ENCODE measurements around the gene ST3GAL4. TPM values are rescaled to one million over a fixed set of nuclear protein-coding genes. Genes with fewer than 3 reads are reported as not detected.

ST3GAL4 gene
- total RNA-seq, 2 donors from 2014 or later, result 29.2 to 192 TPM

GRCh38 chr11:126340960-126341606 is 14.4 kb upstream of the ST3GAL4 start:
- no peaks in the 10 kb centered on the region for H3K27me3 ChIP-seq (replicated peaks; ENCODE audit: insufficient read depth)
- 52% methylated on average over 7 of the region's 7 CpGs for WGBS
- H3K9me3 ChIP-seq, result no peaks in the 10 kb centered on the region
- TF ChIP-seq POLR2A (IDR thresholded peaks at IDR 0.05), result no peak
- no peak for TF ChIP-seq CTCF (IDR thresholded peaks at IDR 0.05)
- no peak for TF ChIP-seq POLR2AphosphoS5 (IDR thresholded peaks at IDR 0.05)
- intact Hi-C loops (cut with DNase I), result no loop called here
- no peaks in the 10 kb centered on the region for H3K36me3 ChIP-seq
- no peaks in the 10 kb centered on the region for H3K4me1 ChIP-seq (replicated peaks)
- H3K27ac ChIP-seq, result no peak overlapping the region
- no peak overlapping the region for H3K4me3 ChIP-seq
- no peak for DNase-seq (ENCODE audit: low spot score)

GRCh38 chr11:126341760-126342161 is 13.7 kb upstream of the ST3GAL4 start:
- TF ChIP-seq POLR2AphosphoS5 (IDR thresholded peaks at IDR 0.05) (no peak), POLR2A (IDR thresholded peaks at IDR 0.05) (no peak), CTCF (IDR thresholded peaks at IDR 0.05) (no peak)
- H3K4me1 ChIP-seq (replicated peaks), result no peaks in the 10 kb centered on the region
- H3K4me3 ChIP-seq, result no peak overlapping the region
- intact Hi-C loops (cut with DNase I), result no loop called here
- no peak overlapping the region for H3K27ac ChIP-seq
- H3K36me3 ChIP-seq, result no peaks in the 10 kb centered on the region
- H3K9me3 ChIP-seq, result no peaks in the 10 kb centered on the region
- H3K27me3 ChIP-seq (replicated peaks; ENCODE audit: insufficient read depth), result no peaks in the 10 kb centered on the region
- DNase-seq (ENCODE audit: low spot score), result no peak
- WGBS, result 73% methylated on average over 3 of the region's 3 CpGs

GRCh38 chr11:126343051-126343450 is 12.4 kb upstream of the ST3GAL4 start:
- Histone ChIP-seq H3K4me1 (replicated peaks) (no peaks in the 10 kb centered on the region), H3K27ac (no peak overlapping the region), H3K36me3 (no peaks in the 10 kb centered on the region), H3K4me3 (no peak overlapping the region), H3K9me3 (no peaks in the 10 kb centered on the region), H3K27me3 (replicated peaks; ENCODE audit: insufficient read depth) (no peaks in the 10 kb centered on the region)
- TF ChIP-seq CTCF (IDR thresholded peaks at IDR 0.05) (no peak), POLR2A (IDR thresholded peaks at IDR 0.05) (no peak), POLR2AphosphoS5 (IDR thresholded peaks at IDR 0.05) (no peak)
- WGBS, result 96% methylated on average over 16 of the region's 16 CpGs
- intact Hi-C loops (cut with DNase I), result no loop called here
- DNase-seq (ENCODE audit: low spot score), result no peak

GRCh38 chr11:126344141-126345080 is 11.1 kb upstream of the ST3GAL4 start:
- WGBS, result 86% methylated on average over 11 of the region's 11 CpGs
- no peaks in the 10 kb centered on the region for H3K27me3 ChIP-seq (replicated peaks; ENCODE audit: insufficient read depth)
- no peak overlapping the region for H3K27ac ChIP-seq
- no peaks in the 10 kb centered on the region for H3K4me1 ChIP-seq (replicated peaks)
- H3K4me3 ChIP-seq, result no peak overlapping the region
- no peaks in the 10 kb centered on the region for H3K9me3 ChIP-seq
- intact Hi-C loops (cut with DNase I), result no loop called here
- no peak for DNase-seq (ENCODE audit: low spot score)
- TF ChIP-seq POLR2AphosphoS5 (IDR thresholded peaks at IDR 0.05) (no peak), POLR2A (IDR thresholded peaks at IDR 0.05) (no peak), CTCF (IDR thresholded peaks at IDR 0.05) (no peak)
- no peaks in the 10 kb centered on the region for H3K36me3 ChIP-seq
